HG03196 (cell line): ENCODE data around the gene ERN1.

Source experiments
- ATAC-seq: cut with Tn5 transposase; IDR thresholded peaks from one replicate; pipeline ENCODE4 v1.9.1; 2021; ENCODE audit not compliant: unreplicated experiment

ERN1 gene

GRCh38 chr17:64138441-64138840 is 8.5 kb upstream of the ERN1 start:
- ATAC-seq, result no peak

- no peak for ATAC-seq
These were observed 5.1 kb upstream of the ERN1 start for GRCh38 chr17:64135000-64135399.

GRCh38 chr17:64134216-64134970 is 4.4 kb upstream of the ERN1 start:
- ATAC-seq, result no peak

- ATAC-seq, result no peak
These were observed 3.7 kb upstream of the ERN1 start for GRCh38 chr17:64133546-64134215.

- no peak for ATAC-seq
These were observed 1.8 kb upstream of the ERN1 start for GRCh38 chr17:64131606-64132270.

- peak; percentile 6 for ATAC-seq
These were observed 636 bp upstream of the ERN1 start for GRCh38 chr17:64130559-64131001.

GRCh38 chr17:64129515-64129764 is 504 bp downstream of the ERN1 start:
- peak; percentile 17 for ATAC-seq

- ATAC-seq, result no peak
These were observed 993 bp downstream of the ERN1 start for GRCh38 chr17:64128787-64129514.

- no peak for ATAC-seq
These were observed 3.0 kb downstream of the ERN1 start for GRCh38 chr17:64126918-64127317.

- no peak for ATAC-seq
These were observed 4.0 kb downstream of the ERN1 start for GRCh38 chr17:64125937-64126336.

GRCh38 chr17:64124609-64125008 is 5.3 kb downstream of the ERN1 start:
- no peak for ATAC-seq

GRCh38 chr17:64123114-64123513 is 6.8 kb downstream of the ERN1 start:
- ATAC-seq, result no peak

- ATAC-seq, result peak; percentile 78
These were observed 8.8 kb downstream of the ERN1 start for GRCh38 chr17:64120972-64121786.

GRCh38 chr17:64120159-64120810 is 9.7 kb downstream of the ERN1 start:
- ATAC-seq, result no peak

GRCh38 chr17:64117981-64118979 is 11.7 kb downstream of the ERN1 start:
- ATAC-seq, result no peak

GRCh38 chr17:64115822-64116534 is 14.0 kb downstream of the ERN1 start:
- no peak for ATAC-seq

GRCh38 chr17:64115043-64115698 is 14.8 kb downstream of the ERN1 start:
- no peak for ATAC-seq

- no peak for ATAC-seq
These were observed 16.9 kb downstream of the ERN1 start for GRCh38 chr17:64113006-64113405.
